WERI-Rb-1 (cell line): ENCODE results near the gene TMCC2.

Experiments
- DNase-seq: peaks from one replicate; pipeline ENCODE4 v3.0.0-alpha.2; 2020
- H3K27ac ChIP-seq: fragments of 250-450 bp; sonication (Bioruptor Pico); 2 replicates; pipeline ENCODE4 v1.5.1; 2020; ENCODE audit warnings: mild to moderate bottlenecking, moderate library complexity
- H3K27me3 ChIP-seq: fragments of 250-450 bp; sonication (Bioruptor Pico); 2 replicates; pipeline ENCODE4 v1.5.1; 2021; ENCODE audit warnings: mild to moderate bottlenecking, low read depth, moderate library complexity; ENCODE audit not compliant: insufficient read depth, severe bottlenecking
- H3K36me3 ChIP-seq: fragments of 250-450 bp; sonication (Bioruptor Pico); 2 replicates; pipeline ENCODE4 v1.5.1; 2020; ENCODE audit warnings: mild to moderate bottlenecking, moderate library complexity
- H3K4me3 ChIP-seq: 2 replicates; pipeline ENCODE4 v1.5.1; 2011; ENCODE audit warnings: low read depth, mild to moderate bottlenecking, control low read depth, low read length
- H3K9me3 ChIP-seq: fragments of 250-450 bp; sonication (Bioruptor Pico); 2 replicates; pipeline ENCODE4 v1.5.1; 2021; ENCODE audit warnings: mild to moderate bottlenecking, moderate library complexity; ENCODE audit not compliant: severe bottlenecking
- CTCF ChIP-seq: IDR thresholded peaks from 2 replicates; pipeline ENCODE4 v1.5.1; 2011; ENCODE audit warnings: low read depth, mild to moderate bottlenecking, control low read depth, inconsistent platforms, low read length

The TMCC2 gene

GRCh38 chr1:205312866-205313562, 85.3 kb downstream of the TMCC2 start:
- peak overlapping the region; percentile 38 for H3K4me3 ChIP-seq
- no peaks in the 10 kb centered on the region for H3K27me3 ChIP-seq
- TF ChIP-seq CTCF, result no peak
- H3K36me3 ChIP-seq, result peaks cover 37% of the 10 kb centered on the region
- H3K27ac ChIP-seq, result peak overlapping the region; percentile 89
- DNase-seq, result no peak
- H3K9me3 ChIP-seq, result no peaks in the 10 kb centered on the region

- peaks cover 30% of the 10 kb centered on the region for H3K36me3 ChIP-seq
- peak overlapping the region; percentile 89 for H3K27ac ChIP-seq
- no peak for TF ChIP-seq CTCF
- peak overlapping the region; percentile 38 for H3K4me3 ChIP-seq
- H3K9me3 ChIP-seq, result no peaks in the 10 kb centered on the region
- DNase-seq, result peak; percentile 93
- H3K27me3 ChIP-seq, result no peaks in the 10 kb centered on the region
Observed at GRCh38 chr1:205313563-205314308, 86.0 kb downstream of the TMCC2 start.

GRCh38 chr1:205315008-205315618, 87.4 kb downstream of the TMCC2 start:
- no peak overlapping the region for H3K27ac ChIP-seq
- no peak overlapping the region for H3K4me3 ChIP-seq
- TF ChIP-seq CTCF, result no peak
- H3K36me3 ChIP-seq, result peaks cover 16% of the 10 kb centered on the region
- no peaks in the 10 kb centered on the region for H3K27me3 ChIP-seq
- H3K9me3 ChIP-seq, result no peaks in the 10 kb centered on the region
- no peak for DNase-seq

- Histone ChIP-seq H3K27ac (no peak overlapping the region), H3K4me3 (no peak overlapping the region), H3K27me3 (no peaks in the 10 kb centered on the region), H3K9me3 (no peaks in the 10 kb centered on the region), H3K36me3 (peaks cover 6% of the 10 kb centered on the region)
- no peak for DNase-seq
- TF ChIP-seq CTCF, result no peak
Observed at GRCh38 chr1:205316161-205316566, 88.4 kb downstream of the TMCC2 start.

GRCh38 chr1:205317311-205317917, 89.7 kb downstream of the TMCC2 start:
- H3K4me3 ChIP-seq, result no peak overlapping the region
- DNase-seq, result peak; percentile 52
- no peak overlapping the region for H3K27ac ChIP-seq
- no peak for TF ChIP-seq CTCF
- no peaks in the 10 kb centered on the region for H3K27me3 ChIP-seq
- no peaks in the 10 kb centered on the region for H3K36me3 ChIP-seq
- H3K9me3 ChIP-seq, result no peaks in the 10 kb centered on the region
